Epithelial cell of prostate (primary cell): ENCODE results near the gene ENO2.

Experiments
- DNase-seq: peaks from one replicate; pipeline ENCODE4 v3.0.0-alpha.2; 2011; ENCODE audit warnings: low read depth, low spot score
- H3K27ac ChIP-seq: fragments of 450-650 bp; 2 replicates; pipeline ENCODE4 v1.5.1; 2017; ENCODE audit warnings: mild to moderate bottlenecking

The ENO2 gene

DNA sequence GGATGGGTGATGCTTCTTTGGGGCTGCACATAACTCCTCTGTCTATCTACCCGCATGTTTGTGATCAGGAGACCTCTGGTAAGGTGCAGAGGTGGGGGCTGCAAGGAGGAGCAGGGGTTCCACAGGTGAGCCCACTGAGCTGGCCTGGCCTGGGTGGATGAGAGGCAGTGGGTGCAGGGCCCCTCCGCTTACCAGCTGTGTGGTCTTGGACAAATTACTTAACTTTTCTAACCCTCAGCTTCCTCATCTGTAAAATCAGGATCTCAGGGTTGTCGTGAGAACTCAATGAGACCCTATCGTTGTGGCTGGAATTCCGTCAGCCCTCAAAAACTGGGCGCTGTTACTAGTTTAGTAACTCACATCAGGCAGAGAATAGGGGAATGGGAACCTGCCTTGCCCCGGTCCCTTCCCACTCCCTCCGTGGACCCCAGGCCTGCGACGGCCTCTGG, 44.3 kb downstream of the ENO2 start:
- H3K27ac ChIP-seq, result no peak overlapping the region

GRCh38 chr12:6959058-6959804, 44.9 kb downstream of the ENO2 start:
- H3K27ac ChIP-seq, result no peak overlapping the region
- DNase-seq, result no peak

More for the DNA sequence above, 44.3 kb downstream of the ENO2 start:
- no peak for DNase-seq

- no peak for DNase-seq
- H3K27ac ChIP-seq, result no peak overlapping the region
These were observed 45.6 kb downstream of the ENO2 start for GRCh38 chr12:6959805-6960592.

DNA sequence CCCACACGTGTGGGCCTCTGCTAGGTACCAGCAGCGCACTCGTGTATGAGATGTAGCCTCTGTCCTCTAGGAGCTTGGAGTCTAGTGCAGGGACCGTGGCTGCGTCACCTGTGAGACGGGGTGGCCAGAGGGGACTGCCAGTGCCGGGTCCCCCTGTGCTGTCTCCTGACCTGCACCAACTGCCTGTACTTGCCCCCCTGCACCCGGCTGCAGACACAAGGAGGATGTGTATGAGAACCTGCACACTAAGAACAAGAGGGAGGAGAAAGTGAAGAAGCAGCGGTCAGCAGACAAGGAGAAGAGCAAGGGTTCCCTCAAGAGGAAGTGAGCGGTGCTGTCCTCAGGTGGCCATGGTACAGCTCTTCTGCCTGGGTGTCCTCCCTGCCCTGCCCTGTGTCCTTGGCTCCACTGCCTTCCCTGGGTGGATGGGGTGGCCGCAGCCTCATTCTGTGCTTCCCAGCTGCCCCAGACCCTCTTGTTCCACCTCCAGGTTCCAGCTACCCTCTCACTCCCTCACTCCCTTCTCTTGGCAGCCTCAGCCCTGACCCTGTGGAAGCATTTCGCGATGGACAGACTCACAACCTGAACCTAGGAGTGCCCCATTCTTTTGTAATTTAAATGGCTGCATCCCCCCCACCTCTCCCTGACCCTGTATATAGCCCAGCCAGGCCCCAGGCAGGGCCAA, 46.4 kb downstream of the ENO2 start:
- DNase-seq, result no peak

GRCh38 chr12:6961278-6961694, 46.9 kb downstream of the ENO2 start:
- DNase-seq, result no peak
- peak overlapping the region; percentile 95 for H3K27ac ChIP-seq

More for the DNA sequence above, 46.4 kb downstream of the ENO2 start:
- H3K27ac ChIP-seq, result peak overlapping the region; percentile 95

DNA sequence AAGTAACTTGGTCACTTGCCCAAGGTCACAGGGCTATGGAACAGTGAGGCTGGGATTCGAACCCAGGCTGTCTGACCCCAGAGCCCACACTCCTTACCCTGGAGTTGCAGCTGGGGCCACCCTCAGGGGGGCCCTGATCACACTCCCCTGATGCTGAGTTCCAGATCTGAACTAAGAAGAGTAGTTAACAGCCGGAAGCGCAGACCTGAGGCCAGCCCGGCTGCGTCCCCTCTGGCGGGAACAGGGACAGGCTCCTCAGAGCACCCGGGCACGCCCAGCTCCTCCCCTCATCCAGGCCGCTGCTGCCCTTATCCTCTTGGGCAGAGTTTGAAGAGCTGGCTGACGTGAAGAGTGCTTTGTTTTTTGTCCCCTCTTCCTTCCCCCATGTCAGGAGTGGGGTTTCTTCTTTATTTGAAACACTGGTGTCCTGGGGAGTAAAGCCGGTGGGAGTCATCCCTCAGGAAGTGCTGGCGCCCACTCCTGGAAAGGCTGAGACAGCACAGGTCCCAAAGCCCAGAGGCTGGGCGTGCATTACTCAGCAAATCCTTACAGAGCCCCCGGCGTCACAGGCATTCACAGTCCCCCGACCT, 47.4 kb downstream of the ENO2 start:
- DNase-seq, result no peak
- H3K27ac ChIP-seq, result peak overlapping the region; percentile 95

DNA sequence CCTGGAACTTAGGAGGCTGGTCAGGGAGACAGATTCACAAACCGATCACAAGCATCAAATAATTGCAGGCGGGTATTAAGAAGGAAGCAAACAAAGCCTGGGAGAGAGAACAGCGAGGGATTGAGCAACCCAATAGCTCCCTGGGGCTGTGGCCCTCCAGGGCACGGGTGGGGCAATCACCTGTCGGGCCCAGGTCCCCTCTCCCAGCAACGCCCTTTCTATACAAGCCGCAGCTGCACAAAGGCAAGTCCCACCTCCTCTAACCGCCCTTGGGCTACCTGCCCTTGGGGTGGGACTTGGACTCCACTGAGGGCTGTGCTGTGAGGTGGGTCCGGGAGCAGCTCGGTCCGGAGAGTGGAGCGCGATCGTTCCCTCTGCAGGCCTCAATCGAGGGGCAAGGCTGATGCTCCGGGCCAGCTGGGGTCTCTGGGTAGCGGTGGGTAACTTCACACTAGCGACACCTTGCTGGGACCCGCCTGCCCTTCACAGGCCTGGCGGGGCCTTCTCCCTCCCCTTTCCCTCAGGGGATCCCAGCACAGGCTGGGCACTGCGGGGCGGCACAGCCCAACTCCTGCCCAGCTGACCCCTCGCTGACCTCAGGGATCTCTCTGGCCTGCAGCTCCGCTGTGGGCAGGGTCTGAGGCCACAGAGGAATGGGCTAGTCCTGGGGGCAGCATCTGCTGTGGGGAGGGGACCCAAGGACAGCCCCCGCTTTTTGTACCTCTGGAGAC, 48.1 kb downstream of the ENO2 start:
- peak overlapping the region; percentile 95 for H3K27ac ChIP-seq
- DNase-seq, result no peak

DNA sequence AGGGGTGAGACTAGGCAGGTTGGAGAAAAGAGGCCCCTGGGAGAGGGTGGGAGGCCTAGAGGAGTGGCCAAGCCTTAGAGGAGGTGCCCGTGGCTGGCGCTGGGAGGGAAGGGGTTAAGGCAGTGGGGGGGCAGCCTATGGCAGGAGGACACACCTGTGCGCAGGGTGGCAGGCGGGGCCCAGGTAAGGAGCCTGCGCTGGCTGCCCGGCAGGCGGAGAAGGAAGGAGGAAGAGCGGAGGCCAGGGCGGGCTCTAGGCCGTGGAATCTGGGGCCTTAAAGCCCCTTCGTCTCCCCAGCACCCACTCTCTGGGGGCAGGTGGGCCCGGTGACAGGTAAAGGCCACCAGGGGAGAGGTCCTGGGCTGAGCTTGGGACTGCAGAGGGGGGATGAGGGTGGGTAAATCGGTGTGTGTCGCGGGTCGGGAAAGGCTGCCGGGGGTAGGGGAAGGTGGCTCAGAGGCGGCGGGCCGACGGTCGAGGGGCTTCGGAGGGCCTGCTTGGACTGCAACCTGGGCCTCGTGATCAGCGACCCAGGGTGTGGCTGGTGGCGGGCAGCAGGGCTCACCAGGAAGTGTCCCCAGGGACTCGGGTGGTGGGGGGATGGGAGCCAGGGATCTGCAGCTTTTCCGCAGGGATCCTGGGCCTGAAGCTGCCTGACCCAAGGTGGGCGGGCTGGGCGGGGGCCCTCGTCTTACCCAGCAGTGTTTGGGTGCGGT, 48.8 kb downstream of the ENO2 start:
- H3K27ac ChIP-seq, result peak overlapping the region; percentile 95
- DNase-seq, result peak; percentile 75

DNA sequence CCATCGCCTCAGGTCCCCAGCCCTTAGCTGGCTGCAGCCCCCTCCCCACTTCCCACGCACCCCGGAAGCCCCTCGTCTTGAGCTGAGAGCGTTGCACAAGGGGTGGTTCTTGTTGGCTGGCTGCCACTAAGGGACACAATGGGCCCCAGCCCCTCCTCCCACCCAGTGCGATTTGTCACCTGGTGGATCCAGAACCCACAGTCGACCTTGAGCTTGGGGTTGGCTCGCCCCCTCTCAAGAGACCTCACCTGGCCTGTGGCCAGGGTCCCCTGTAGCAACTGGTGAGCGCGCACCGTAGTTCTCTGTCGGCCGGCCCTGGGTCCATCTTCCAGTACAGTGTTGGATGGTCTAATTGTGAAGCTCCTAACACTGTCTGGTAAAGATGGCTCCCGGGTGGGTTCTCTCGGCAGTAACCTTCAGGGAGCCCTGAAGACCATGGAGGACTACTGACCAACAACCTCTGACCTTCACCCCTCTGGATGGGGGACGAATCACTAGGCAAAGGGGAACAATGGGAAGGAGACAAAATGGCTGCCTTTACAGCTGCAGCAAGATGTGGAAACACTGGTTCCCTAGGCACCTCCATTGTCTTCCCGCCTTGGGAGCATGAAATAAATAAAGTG, 49.5 kb downstream of the ENO2 start:
- DNase-seq, result no peak
- H3K27ac ChIP-seq, result peak overlapping the region; percentile 95

- peak overlapping the region; percentile 95 for H3K27ac ChIP-seq
- DNase-seq, result no peak
These were observed 50.2 kb downstream of the ENO2 start for GRCh38 chr12:6964605-6965025.

- H3K27ac ChIP-seq, result peak overlapping the region; percentile 95
- peak; percentile 72 for DNase-seq
These were observed 50.8 kb downstream of the ENO2 start for GRCh38 chr12:6965026-6965661.

- DNase-seq, result no peak
- H3K27ac ChIP-seq, result peak overlapping the region; percentile 95
These were observed 51.3 kb downstream of the ENO2 start for GRCh38 chr12:6965714-6966113.

DNA sequence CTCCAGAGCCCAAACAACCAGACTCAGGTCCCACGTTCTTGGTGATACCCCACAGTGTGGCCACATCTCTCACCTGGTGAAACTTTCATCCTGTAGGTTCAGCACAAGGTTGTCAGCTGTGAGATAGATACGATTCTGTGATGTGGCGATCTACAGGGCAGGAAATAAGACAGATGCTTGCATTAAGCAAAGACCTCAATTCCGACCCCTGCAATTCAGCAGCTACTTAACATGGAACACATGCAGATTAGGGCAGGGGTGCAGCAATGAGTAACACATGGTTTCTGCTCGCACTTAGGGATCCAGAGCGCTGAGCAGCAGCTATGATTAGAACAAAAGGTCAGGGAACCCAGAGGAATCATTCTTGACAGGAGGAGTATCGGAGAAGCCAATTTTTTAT, 52.0 kb downstream of the ENO2 start:
- DNase-seq, result no peak

DNA sequence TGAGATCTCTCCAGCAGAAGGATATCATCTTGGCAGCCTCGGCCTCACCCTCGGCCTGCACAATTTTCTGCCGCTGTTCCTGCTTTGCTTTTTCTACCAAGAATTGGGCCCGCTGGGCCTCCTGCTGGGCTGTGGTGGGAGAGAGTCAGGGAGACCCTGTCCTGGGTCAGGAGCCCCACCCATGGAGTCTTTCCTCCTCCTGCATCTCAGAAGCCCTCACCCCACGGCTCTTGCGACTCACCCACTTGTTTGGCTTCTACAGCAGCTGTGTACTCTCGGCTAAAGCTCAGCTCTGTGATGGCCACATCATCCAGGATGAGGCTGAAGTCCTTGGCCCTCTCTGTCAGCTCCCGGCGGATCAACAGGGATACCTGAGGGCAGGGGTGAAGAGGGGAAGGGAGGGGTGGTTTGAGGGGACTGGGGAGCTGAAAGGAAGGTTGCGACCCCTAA, 53.3 kb downstream of the ENO2 start:
- no peak for DNase-seq
- peak overlapping the region; percentile 95 for H3K27ac ChIP-seq

More for the DNA sequence above, 52.0 kb downstream of the ENO2 start:
- H3K27ac ChIP-seq, result peak overlapping the region; percentile 95

DNA sequence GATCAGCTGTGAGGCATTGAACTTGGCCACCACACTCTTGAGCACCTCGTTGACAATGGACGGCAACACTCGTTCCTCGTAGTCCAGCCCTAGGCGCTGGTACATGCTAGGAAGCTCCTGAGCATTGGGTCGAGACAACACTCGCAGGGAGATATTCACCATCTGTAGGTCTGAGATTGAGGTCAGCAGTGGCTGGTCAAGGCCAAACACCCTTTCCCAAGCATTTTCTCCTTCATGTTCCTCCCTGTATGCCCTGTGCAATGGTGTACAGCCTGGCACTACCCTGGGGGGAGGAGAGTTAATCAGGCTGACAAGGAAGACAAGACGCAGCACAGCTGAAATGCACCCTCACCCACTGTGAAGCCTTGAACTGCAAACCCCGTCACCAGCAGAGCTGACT, 54.0 kb downstream of the ENO2 start:
- peak overlapping the region; percentile 95 for H3K27ac ChIP-seq
- DNase-seq, result no peak

DNA sequence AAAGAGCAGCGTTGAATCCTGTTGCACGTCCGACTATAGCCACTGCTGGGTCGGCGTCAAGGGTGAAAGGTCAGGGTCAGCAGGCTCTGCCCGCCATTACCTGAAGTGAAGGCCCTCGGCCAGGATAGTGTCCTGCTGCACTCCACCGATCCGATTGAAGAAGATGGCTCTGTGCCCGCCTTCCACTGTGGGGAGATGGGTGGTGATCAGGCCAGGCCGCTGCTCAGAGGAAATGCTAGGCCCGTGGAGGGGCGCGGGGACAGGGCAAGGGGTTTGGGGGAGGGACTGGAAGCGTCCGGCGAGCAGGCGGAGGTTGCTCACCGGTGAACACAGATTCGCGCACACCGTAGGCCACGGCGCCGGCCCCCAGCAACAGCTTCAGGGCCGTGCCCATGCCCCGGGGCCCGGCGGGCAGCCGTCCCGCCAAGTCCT, 55.7 kb downstream of the ENO2 start:
- DNase-seq, result no peak

More for the DNA sequence above, 55.7 kb downstream of the ENO2 start:
- H3K27ac ChIP-seq, result peak overlapping the region; percentile 95
